GM08714 (cell line): ENCODE measurements around the gene FGD4.

Experiments
- H3K4me3 ChIP-seq: fragments of 200-500 bp; sonication (Bioruptor generic); 2 replicates; pipeline ENCODE4 v1.5.1; 2014; ENCODE audit warnings: mild to moderate bottlenecking, low read length, inconsistent platforms
- ZNF274 ChIP-seq: IDR thresholded peaks from 2 replicates; pipeline ENCODE4 v1.6.1; 2012; ENCODE audit warnings: mild to moderate bottlenecking, low read depth, low read length

Gene FGD4

DNA sequence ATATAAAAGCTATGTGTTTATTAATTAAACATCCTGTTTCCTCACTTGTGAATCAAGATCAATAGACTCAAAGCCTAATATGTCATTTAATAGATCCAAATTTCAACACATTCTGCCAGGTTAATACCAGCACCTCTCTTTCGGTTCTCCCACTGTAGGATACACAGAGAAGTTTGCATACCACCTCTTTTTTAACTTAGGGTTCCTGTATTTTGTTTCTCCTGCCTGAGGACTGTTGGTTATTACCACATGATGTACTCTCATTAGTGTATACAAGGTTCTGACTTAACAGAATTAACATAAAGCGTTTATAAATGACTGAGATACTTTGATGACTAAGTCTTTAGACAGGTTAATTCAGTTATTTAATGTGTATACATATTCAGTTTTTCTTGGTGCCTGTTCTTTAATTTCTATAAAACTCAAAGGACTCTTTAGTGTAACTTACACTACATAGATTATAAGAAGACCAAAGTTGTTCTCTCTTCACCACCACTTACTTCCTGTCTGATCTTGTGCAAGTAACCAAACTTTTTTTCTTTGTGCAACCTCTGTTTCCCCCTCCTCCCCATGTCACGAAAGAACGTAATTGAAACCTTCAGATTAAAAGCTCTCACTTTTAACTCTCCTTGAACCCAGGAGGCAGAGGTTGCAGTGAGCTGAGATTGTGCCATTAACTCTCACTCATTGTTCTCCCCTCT, 190.0 kb downstream of the FGD4 start:
- TF ChIP-seq ZNF274, result no peak
- H3K4me3 ChIP-seq, result no peak overlapping the region

DNA sequence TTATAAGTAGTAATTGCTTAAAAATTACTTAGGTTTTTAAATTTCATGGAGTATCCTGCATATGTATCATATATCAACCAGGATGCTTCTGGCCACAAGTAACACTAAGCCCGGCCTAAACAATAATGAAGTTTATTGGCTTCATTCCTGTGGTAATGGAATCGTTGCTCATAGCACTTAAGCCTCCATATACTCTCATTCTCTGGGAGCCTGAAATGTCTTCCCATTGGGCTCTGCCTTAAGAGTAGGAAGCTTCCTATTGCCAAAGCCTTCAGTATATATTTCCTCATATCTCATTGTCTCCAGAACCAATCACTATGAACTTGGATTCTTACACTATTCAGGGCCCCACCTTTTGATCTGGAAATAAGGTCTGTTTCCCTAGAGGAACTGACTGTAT, 195.9 kb downstream of the FGD4 start:
- no peak overlapping the region for H3K4me3 ChIP-seq
- TF ChIP-seq ZNF274, result no peak

DNA sequence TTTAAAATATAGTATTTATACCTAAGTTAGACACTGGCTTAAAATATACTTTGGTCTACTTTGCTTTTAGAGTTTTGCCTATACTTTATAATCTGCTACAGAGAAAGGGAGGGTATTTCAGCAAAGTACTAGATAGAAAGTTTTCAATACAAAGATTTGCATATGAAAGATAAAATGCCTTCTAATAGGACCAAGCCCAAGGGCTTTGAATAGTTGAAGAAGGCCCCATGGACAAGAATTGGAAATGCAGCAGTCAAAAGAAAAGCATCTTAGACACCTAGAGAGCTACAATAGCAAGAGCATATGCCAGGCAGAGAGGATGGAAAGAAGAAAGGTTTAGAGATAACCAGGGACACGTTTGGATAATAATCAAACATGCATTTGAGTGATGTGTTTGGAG, 196.7 kb downstream of the FGD4 start:
- no peak overlapping the region for H3K4me3 ChIP-seq
- no peak for TF ChIP-seq ZNF274

DNA sequence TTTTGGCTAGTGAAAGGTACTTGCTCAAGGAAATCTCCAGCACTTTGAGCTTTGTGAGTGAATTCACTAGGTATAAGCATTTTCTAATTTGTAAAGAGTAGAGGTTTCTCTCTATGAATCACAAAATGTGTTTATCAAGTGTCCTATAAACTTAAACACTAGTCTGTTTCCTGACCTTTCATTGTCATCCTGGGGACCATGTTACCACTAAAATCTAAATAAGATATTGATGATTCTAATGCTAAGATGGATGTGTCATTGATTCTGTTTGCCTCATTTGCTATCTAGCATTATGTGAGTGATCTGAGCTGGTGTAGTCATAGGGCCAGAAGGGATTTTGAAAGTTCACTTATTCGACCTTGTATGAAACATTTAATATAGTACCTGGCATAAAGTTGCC, 199.3 kb downstream of the FGD4 start:
- TF ChIP-seq ZNF274, result no peak
- no peak overlapping the region for H3K4me3 ChIP-seq

DNA sequence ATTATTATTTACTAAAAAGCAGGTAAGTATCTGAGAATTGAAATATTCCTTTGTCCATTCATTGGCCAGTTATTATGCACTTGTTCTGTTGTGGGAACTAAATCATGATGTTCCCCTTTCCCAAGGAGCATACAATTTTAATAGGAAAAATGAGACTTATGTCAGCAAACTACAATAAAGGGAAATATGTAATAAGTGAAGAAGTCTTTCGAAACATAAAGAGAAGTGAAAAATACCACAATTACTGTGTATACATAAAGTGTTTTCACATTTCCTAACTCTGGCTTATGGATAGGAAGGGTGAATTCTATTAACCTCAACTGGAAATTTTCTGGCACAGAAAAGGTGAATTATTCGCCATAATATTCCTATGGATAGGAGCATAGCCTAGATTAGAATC, 201.3 kb downstream of the FGD4 start:
- no peak overlapping the region for H3K4me3 ChIP-seq

DNA sequence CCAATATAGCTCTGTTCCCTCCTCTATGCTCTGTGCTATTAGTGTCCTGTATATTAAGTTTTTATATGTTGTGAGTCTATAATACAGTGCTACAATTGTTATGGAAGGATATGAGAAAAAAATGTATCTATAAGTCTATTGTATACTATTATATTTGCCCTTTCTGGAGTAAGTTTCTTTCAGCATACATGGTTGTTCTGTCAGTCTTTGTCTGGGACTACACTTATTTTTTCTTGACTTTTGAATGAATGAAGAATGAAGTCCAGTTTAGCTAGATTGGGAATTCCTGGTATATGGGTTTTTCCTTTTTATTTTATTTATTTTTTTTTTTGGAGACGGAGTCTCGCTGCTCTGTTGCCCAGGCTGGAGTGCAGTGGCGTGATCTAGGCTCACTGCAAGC, 203.7 kb downstream of the FGD4 start:
- no peak for TF ChIP-seq ZNF274
- H3K4me3 ChIP-seq, result no peak overlapping the region

More for the DNA sequence above, 201.3 kb downstream of the FGD4 start:
- no peak for TF ChIP-seq ZNF274

DNA sequence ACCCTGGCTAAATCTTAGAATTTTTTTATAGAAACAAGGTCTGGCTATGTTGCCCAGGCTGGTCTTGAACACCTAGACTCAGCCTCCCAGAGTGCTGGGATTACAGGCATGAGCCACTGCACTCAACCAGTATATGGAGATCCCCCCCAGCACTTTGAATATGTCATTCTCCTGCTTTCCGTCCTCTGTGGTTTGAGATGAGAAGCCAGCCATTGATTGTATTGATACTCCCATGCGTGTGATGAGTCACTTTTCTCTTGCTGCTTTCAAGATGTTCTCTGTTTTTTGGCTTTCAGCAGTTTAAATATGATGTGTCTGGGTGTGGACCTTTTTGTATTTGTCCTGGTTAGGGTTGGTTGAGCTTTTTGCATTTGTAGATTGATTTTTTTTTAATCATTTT, 204.5 kb downstream of the FGD4 start:
- TF ChIP-seq ZNF274, result no peak
- no peak overlapping the region for H3K4me3 ChIP-seq

DNA sequence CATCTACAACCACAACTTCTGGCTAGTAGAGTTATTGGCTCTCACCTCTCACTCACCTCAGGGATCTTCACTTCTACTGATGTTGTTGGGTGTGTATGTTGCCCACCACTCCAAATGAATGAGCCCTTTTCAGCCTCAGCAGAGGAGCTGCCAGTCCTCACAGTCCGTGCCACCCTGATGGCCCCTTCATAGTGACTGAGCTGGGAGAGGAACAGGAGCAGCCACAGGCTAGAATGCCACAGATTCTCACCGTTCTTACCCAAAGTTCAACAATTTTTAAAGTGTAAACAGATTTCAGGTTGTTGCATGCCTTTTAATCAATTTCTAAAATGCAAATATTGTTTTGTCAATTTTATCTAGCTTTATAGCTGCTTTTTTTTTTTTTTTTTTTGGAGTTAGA, 205.2 kb downstream of the FGD4 start:
- no peak for TF ChIP-seq ZNF274
- H3K4me3 ChIP-seq, result no peak overlapping the region

DNA sequence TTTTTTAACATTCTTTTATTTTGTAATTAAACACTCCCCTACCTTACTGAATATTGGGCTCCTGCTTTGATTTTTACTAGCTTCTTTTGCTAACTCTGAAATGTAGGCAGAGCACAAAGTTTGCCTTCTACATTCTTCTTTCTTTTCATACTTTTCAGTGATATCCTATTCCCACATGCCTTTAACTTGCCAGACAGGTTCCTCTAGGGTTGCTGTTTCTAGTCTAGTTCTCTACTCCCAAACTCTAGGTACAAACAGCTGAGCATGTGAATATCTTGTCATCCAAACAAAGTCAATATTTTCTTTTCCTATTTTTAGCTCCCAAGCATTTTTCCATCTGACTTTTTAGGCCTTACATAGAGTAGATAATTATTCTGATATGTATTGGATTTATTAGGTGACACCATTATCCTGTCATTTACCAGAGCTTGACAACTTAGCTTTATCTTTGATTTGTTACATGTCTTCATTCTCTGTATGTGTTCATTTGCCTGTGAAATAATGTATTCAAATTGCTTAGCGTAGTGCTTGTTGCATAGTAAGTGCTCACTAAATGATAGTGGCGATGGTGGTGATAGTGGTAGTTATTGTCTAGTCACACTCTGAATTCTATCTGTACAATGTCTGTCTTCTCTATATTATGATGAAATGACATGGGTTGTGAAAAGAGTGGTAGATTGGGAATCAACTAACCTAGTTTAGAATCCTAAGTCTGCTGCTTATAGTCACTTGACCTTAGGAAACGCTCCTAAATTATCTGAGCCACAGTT, 206.2 kb downstream of the FGD4 start:
- TF ChIP-seq ZNF274, result no peak

DNA sequence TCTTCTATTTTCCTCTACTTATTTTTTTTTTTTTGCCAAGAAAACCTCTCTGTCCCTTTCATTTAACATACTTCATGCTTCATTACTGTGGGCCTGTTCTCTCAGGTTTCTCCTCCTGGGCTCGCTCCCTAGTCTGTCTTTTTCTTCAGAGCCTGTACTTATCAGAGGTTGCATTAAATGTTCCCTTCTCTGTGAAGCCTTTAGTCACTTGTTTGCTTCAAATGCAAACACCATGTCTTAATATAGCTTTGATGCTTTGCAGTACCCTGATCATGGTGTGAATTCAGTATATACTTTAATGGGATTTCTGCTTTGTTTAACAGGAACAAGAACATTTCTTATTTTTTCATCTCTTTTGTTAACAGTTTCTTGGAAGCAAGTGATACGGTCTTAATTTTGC, 207.1 kb downstream of the FGD4 start:
- no peak for TF ChIP-seq ZNF274
- no peak overlapping the region for H3K4me3 ChIP-seq

More for the DNA sequence above, 206.2 kb downstream of the FGD4 start:
- H3K4me3 ChIP-seq, result no peak overlapping the region

DNA sequence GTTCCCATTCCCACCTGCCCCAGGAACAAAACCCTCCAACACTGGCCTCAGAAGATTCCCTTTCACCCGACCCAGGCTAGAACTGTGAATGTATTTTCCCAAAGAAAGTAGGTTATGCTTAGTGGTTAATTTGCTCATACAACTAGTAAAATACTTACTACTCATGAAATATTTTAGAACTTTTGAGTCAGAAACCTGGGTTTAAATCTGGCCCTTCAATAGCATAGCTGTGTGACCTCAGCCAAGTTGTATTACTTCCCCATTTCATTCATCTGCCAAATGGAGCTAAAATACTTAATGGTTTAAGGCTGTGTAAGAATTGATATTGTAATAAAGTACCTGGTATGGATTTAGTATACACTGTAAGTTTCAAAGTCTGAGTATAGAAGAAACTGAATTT, 210.6 kb downstream of the FGD4 start:
- no peak for TF ChIP-seq ZNF274
- no peak overlapping the region for H3K4me3 ChIP-seq

DNA sequence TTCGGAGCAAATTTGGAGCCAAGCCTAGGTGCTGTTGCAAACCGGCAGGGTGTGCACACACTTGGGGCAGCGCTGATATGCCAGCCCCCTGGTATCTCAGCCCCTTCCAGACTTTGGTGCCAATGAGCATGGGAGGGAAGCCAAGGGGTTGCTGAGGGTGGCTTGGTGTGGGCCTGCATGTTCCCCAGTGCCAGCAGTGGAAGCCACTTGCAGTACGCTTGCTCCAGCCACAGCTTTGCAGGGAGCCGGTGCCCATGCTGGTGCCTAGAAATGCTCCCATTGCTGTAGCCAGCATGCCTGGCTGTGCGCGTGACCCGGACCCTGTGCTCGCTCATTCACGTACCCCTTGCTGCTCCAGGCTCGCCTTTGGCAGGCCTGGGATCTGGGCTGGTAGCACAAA, 212.6 kb downstream of the FGD4 start:
- no peak for TF ChIP-seq ZNF274
- no peak overlapping the region for H3K4me3 ChIP-seq

DNA sequence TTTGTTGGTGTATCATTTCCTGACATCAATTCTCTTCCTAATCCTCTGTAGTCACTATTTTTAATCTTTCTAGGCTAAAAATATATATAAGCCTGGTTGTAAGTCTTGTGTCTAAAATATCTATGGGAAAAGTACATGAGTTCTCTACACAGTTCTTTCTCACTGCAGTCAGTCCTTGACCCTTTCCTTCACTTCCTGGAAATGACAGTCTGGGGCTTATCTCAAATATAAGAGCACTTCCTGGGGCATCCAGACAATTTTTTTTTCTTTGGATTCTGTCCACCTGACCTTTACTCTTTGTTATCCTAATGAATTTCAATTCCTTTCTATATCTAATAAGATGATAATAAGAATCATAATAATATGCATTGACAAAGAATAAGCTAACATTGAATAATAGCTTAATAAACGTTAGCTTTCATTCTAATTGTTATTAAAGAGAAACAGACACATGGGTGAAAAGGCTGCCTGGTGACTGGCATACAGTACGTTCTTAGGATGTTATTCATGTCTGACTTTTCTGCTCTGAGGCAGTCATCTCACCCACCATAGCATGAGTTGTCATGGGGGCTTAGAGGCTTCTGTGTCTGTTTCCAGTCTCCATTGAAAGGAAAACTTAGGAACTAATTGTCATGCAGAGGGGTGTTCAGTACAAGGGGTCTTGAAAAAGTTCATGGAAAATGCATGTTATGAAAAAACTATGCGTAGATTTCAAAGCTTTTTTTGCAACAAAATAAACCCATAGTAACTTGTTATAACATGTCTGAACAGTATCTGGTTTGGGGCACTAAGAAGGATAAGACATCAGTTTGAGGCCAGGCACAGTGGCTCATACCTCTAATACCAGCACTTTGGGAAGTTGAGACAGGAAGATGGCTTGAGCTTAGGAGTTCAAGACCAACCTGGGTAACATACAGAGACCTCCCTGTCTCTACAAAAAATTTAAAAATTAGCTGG, 213.6 kb downstream of the FGD4 start:
- TF ChIP-seq ZNF274, result no peak
- H3K4me3 ChIP-seq, result no peak overlapping the region

DNA sequence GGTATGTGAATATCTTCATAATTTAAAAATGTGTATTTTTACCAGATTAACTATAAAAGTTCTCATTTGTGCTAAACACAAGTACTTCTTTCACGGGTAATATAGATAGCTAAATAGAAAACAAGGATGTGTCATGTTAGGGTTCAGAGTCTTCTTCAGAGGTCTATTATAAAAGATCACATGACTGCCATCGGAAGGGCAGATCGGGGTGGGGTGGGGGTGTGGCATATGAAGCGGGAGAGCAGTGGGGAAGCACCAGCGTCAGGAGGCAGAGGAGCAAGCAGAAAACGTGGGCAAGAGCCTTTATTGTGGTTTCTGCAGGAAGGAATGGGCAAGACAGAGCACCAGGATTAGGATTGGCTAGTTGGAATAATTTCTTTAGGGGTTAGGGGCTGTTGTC, 216.1 kb downstream of the FGD4 start:
- no peak overlapping the region for H3K4me3 ChIP-seq
- no peak for TF ChIP-seq ZNF274
